Measurements from ENCODE around the gene MAML2. TPM values are rescaled to one million over a fixed set of nuclear protein-coding genes. Genes with fewer than 3 reads are reported as not detected.

Gene MAML2
- total RNA-seq, 1 donor = 48.2 TPM

GRCh38 chr11:96330511-96330859 lies 12.5 kb downstream of the MAML2 start:
- H3K9me3 ChIP-seq (ENCODE audit: low read depth, low read length) = no peaks in the 10 kb centered on the region
- H3K4me1 ChIP-seq (ENCODE audit: insufficient read depth, low read length) = peaks cover 33% of the 10 kb centered on the region

GRCh38 chr11:96329855-96330510 lies 13.0 kb downstream of the MAML2 start:
- Histone ChIP-seq H3K9me3 (ENCODE audit: low read depth, low read length) (no peaks in the 10 kb centered on the region), H3K4me1 (ENCODE audit: insufficient read depth, low read length) (peaks cover 29% of the 10 kb centered on the region), H3K4me3 (ENCODE audit: low read length) (no peak overlapping the region), H3K27me3 (ENCODE audit: insufficient read depth, low read length) (no peaks in the 10 kb centered on the region)

More at GRCh38 chr11:96330511-96330859, 12.5 kb downstream of the MAML2 start:
- H3K4me3 ChIP-seq (ENCODE audit: low read length) = no peak overlapping the region
- no peaks in the 10 kb centered on the region for H3K27me3 ChIP-seq (ENCODE audit: insufficient read depth, low read length)

GRCh38 chr11:96329419-96329818 lies 13.6 kb downstream of the MAML2 start:
- H3K4me1 ChIP-seq (ENCODE audit: insufficient read depth, low read length) = peaks cover 29% of the 10 kb centered on the region
- H3K4me3 ChIP-seq (ENCODE audit: low read length) = no peak overlapping the region
- H3K27me3 ChIP-seq (ENCODE audit: insufficient read depth, low read length) = no peaks in the 10 kb centered on the region
- H3K9me3 ChIP-seq (ENCODE audit: low read depth, low read length) = no peaks in the 10 kb centered on the region

- H3K27me3 ChIP-seq (ENCODE audit: insufficient read depth, low read length) = no peaks in the 10 kb centered on the region
- H3K9me3 ChIP-seq (ENCODE audit: low read depth, low read length) = no peaks in the 10 kb centered on the region
- no peak overlapping the region for H3K4me3 ChIP-seq (ENCODE audit: low read length)
- peaks cover 29% of the 10 kb centered on the region for H3K4me1 ChIP-seq (ENCODE audit: insufficient read depth, low read length)
Measured at GRCh38 chr11:96328395-96329010, 14.5 kb downstream of the MAML2 start.

GRCh38 chr11:96326959-96327358 lies 16.0 kb downstream of the MAML2 start:
- peaks cover 18% of the 10 kb centered on the region for H3K4me1 ChIP-seq (ENCODE audit: insufficient read depth, low read length)
- H3K9me3 ChIP-seq (ENCODE audit: low read depth, low read length) = no peaks in the 10 kb centered on the region
- no peaks in the 10 kb centered on the region for H3K27me3 ChIP-seq (ENCODE audit: insufficient read depth, low read length)
- no peak overlapping the region for H3K4me3 ChIP-seq (ENCODE audit: low read length)

GRCh38 chr11:96324912-96325311 lies 18.1 kb downstream of the MAML2 start:
- H3K4me1 ChIP-seq (ENCODE audit: insufficient read depth, low read length) = no peaks in the 10 kb centered on the region

GRCh38 chr11:96323642-96323985 lies 19.4 kb downstream of the MAML2 start:
- H3K4me3 ChIP-seq (ENCODE audit: low read length) = no peak overlapping the region
- no peaks in the 10 kb centered on the region for H3K27me3 ChIP-seq (ENCODE audit: insufficient read depth, low read length)
- H3K9me3 ChIP-seq (ENCODE audit: low read depth, low read length) = no peaks in the 10 kb centered on the region
- no peaks in the 10 kb centered on the region for H3K4me1 ChIP-seq (ENCODE audit: insufficient read depth, low read length)

More at GRCh38 chr11:96324912-96325311, 18.1 kb downstream of the MAML2 start:
- H3K9me3 ChIP-seq (ENCODE audit: low read depth, low read length) = no peaks in the 10 kb centered on the region
- H3K4me3 ChIP-seq (ENCODE audit: low read length) = no peak overlapping the region
- H3K27me3 ChIP-seq (ENCODE audit: insufficient read depth, low read length) = no peaks in the 10 kb centered on the region

- Histone ChIP-seq H3K4me1 (ENCODE audit: insufficient read depth, low read length) (peaks cover under 1% of the 10 kb centered on the region), H3K27me3 (ENCODE audit: insufficient read depth, low read length) (no peaks in the 10 kb centered on the region), H3K4me3 (ENCODE audit: low read length) (no peak overlapping the region), H3K9me3 (ENCODE audit: low read depth, low read length) (no peaks in the 10 kb centered on the region)
Measured at GRCh38 chr11:96322775-96323641, 20.0 kb downstream of the MAML2 start.

GRCh38 chr11:96321091-96321490 lies 21.9 kb downstream of the MAML2 start:
- no peaks in the 10 kb centered on the region for H3K27me3 ChIP-seq (ENCODE audit: insufficient read depth, low read length)
- peaks cover 17% of the 10 kb centered on the region for H3K4me1 ChIP-seq (ENCODE audit: insufficient read depth, low read length)
- no peaks in the 10 kb centered on the region for H3K9me3 ChIP-seq (ENCODE audit: low read depth, low read length)
- H3K4me3 ChIP-seq (ENCODE audit: low read length) = no peak overlapping the region

GRCh38 chr11:96319898-96320656 lies 22.9 kb downstream of the MAML2 start:
- Histone ChIP-seq H3K9me3 (ENCODE audit: low read depth, low read length) (no peaks in the 10 kb centered on the region), H3K27me3 (ENCODE audit: insufficient read depth, low read length) (no peaks in the 10 kb centered on the region), H3K4me1 (ENCODE audit: insufficient read depth, low read length) (peaks cover 22% of the 10 kb centered on the region), H3K4me3 (ENCODE audit: low read length) (no peak overlapping the region)

GRCh38 chr11:96318850-96319249 lies 24.1 kb downstream of the MAML2 start:
- no peak overlapping the region for H3K4me3 ChIP-seq (ENCODE audit: low read length)
- H3K27me3 ChIP-seq (ENCODE audit: insufficient read depth, low read length) = no peaks in the 10 kb centered on the region
- no peaks in the 10 kb centered on the region for H3K9me3 ChIP-seq (ENCODE audit: low read depth, low read length)
- H3K4me1 ChIP-seq (ENCODE audit: insufficient read depth, low read length) = peaks cover 34% of the 10 kb centered on the region

- Histone ChIP-seq H3K9me3 (ENCODE audit: low read depth, low read length) (no peaks in the 10 kb centered on the region), H3K27me3 (ENCODE audit: insufficient read depth, low read length) (no peaks in the 10 kb centered on the region), H3K4me3 (ENCODE audit: low read length) (no peak overlapping the region), H3K4me1 (ENCODE audit: insufficient read depth, low read length) (peaks cover 37% of the 10 kb centered on the region)
Measured at GRCh38 chr11:96318399-96318798, 24.6 kb downstream of the MAML2 start.

GRCh38 chr11:96317985-96318384 lies 25.0 kb downstream of the MAML2 start:
- Histone ChIP-seq H3K4me1 (ENCODE audit: insufficient read depth, low read length) (peaks cover 41% of the 10 kb centered on the region), H3K27me3 (ENCODE audit: insufficient read depth, low read length) (no peaks in the 10 kb centered on the region), H3K4me3 (ENCODE audit: low read length) (no peak overlapping the region), H3K9me3 (ENCODE audit: low read depth, low read length) (no peaks in the 10 kb centered on the region)

- H3K4me3 ChIP-seq (ENCODE audit: low read length) = no peak overlapping the region
- peaks cover 43% of the 10 kb centered on the region for H3K4me1 ChIP-seq (ENCODE audit: insufficient read depth, low read length)
- no peaks in the 10 kb centered on the region for H3K9me3 ChIP-seq (ENCODE audit: low read depth, low read length)
- H3K27me3 ChIP-seq (ENCODE audit: insufficient read depth, low read length) = no peaks in the 10 kb centered on the region
Measured at GRCh38 chr11:96317571-96317970, 25.4 kb downstream of the MAML2 start.

- H3K27me3 ChIP-seq (ENCODE audit: insufficient read depth, low read length) = no peaks in the 10 kb centered on the region
- H3K4me3 ChIP-seq (ENCODE audit: low read length) = no peak overlapping the region
- H3K4me1 ChIP-seq (ENCODE audit: insufficient read depth, low read length) = peaks cover 43% of the 10 kb centered on the region
- H3K9me3 ChIP-seq (ENCODE audit: low read depth, low read length) = no peaks in the 10 kb centered on the region
Measured at GRCh38 chr11:96316869-96317268, 26.1 kb downstream of the MAML2 start.

Measured in mononuclear cell (primary cell).